Measurements from ENCODE around the gene OTOGL.

OTOGL gene

GRCh38 chr12:80269803-80270552 is 170.6 kb downstream of the OTOGL start:
- peak; percentile 36 for DNase-seq (ENCODE audit: low read depth)
- H3K4me3 ChIP-seq (ENCODE audit: low read depth, low read length): no peak overlapping the region
- TF ChIP-seq MAX (IDR thresholded peaks at IDR 0.05; ENCODE audit: low read depth, low read length): no peak
- TF ChIP-seq POLR2A (IDR thresholded peaks at IDR 0.05; ENCODE audit: extremely low read depth, insufficient read length): no peak
- peak; percentile 41 for TF ChIP-seq CTCF (IDR thresholded peaks at IDR 0.05; ENCODE audit: low read depth, low read length)

GRCh38 chr12:80271780-80272179 is 172.4 kb downstream of the OTOGL start:
- TF ChIP-seq CTCF (IDR thresholded peaks at IDR 0.05; ENCODE audit: low read depth, low read length) (no peak), MAX (IDR thresholded peaks at IDR 0.05; ENCODE audit: low read depth, low read length) (no peak), MYC (IDR thresholded peaks at IDR 0.05; ENCODE audit: low read depth, low read length) (no peak), POLR2A (IDR thresholded peaks at IDR 0.05; ENCODE audit: extremely low read depth, insufficient read length) (no peak)
- H3K4me3 ChIP-seq (ENCODE audit: low read depth, low read length): no peak overlapping the region
- no peak for DNase-seq (ENCODE audit: low read depth)

GRCh38 chr12:80272387-80272915 is 173.1 kb downstream of the OTOGL start:
- no peak overlapping the region for H3K4me3 ChIP-seq (ENCODE audit: low read depth, low read length)
- no peak for TF ChIP-seq MYC (IDR thresholded peaks at IDR 0.05; ENCODE audit: low read depth, low read length)
- TF ChIP-seq POLR2A (IDR thresholded peaks at IDR 0.05; ENCODE audit: extremely low read depth, insufficient read length): no peak
- no peak for TF ChIP-seq CTCF (IDR thresholded peaks at IDR 0.05; ENCODE audit: low read depth, low read length)
- TF ChIP-seq MAX (IDR thresholded peaks at IDR 0.05; ENCODE audit: low read depth, low read length): no peak
- no peak for DNase-seq (ENCODE audit: low read depth)

GRCh38 chr12:80273144-80273543 is 173.8 kb downstream of the OTOGL start:
- DNase-seq (ENCODE audit: low read depth): no peak
- no peak overlapping the region for H3K4me3 ChIP-seq (ENCODE audit: low read depth, low read length)
- no peak for TF ChIP-seq CTCF (IDR thresholded peaks at IDR 0.05; ENCODE audit: low read depth, low read length)
- no peak for TF ChIP-seq MYC (IDR thresholded peaks at IDR 0.05; ENCODE audit: low read depth, low read length)
- TF ChIP-seq POLR2A (IDR thresholded peaks at IDR 0.05; ENCODE audit: extremely low read depth, insufficient read length): no peak
- no peak for TF ChIP-seq MAX (IDR thresholded peaks at IDR 0.05; ENCODE audit: low read depth, low read length)

- TF ChIP-seq MYC (IDR thresholded peaks at IDR 0.05; ENCODE audit: low read depth, low read length) (no peak), POLR2A (IDR thresholded peaks at IDR 0.05; ENCODE audit: extremely low read depth, insufficient read length) (no peak)
- no peak overlapping the region for H3K4me3 ChIP-seq (ENCODE audit: low read depth, low read length)
- DNase-seq (ENCODE audit: low read depth): no peak
Measured at GRCh38 chr12:80277732-80278131, 178.4 kb downstream of the OTOGL start.

GRCh38 chr12:80282226-80282625 is 182.9 kb downstream of the OTOGL start:
- H3K4me3 ChIP-seq (ENCODE audit: low read depth, low read length): no peak overlapping the region
- DNase-seq (ENCODE audit: low read depth): no peak
- TF ChIP-seq MYC (IDR thresholded peaks at IDR 0.05; ENCODE audit: low read depth, low read length): no peak
- no peak for TF ChIP-seq MAX (IDR thresholded peaks at IDR 0.05; ENCODE audit: low read depth, low read length)
